ENCODE measurements around the gene NOS1AP.

GRCh38 chr1:162327144-162327787 lies 257.8 kb downstream of the NOS1AP start:
- TF ChIP-seq CTCF (IDR thresholded peaks at IDR 0.05; ENCODE audit: low read length) (no peak), EZH2 (IDR thresholded peaks at IDR 0.05; ENCODE audit: borderline replicate concordance, low read length) (no peak)

All from OCI-LY1 (cell line).